ENCODE results near the gene JAG1. TPM values are rescaled to one million over a fixed set of nuclear protein-coding genes. Genes with fewer than 3 reads are reported as not detected.

JAG1 gene
- polyA plus RNA-seq, 2 of the 4 experiments (the other 2 are of a cell fraction), result 80.9 to 90.0 TPM

GRCh38 chr20:10646006-10646405 lies 27.8 kb downstream of the JAG1 start:
- FAIRE-seq, result no peak
- 92% methylated on average over 4 of the region's 4 CpGs for WGBS (ENCODE audit: missing lambda C conversion rate)
- DNase-seq (ENCODE audit: low read depth in 1 of 2, low spot score in 1 of 2), result no peak
- no peak overlapping the region for H3K4me3 ChIP-seq
- peaks cover 7% of the 10 kb centered on the region; the same call in 1 of the 3 replicates for H3K4me1 ChIP-seq
- no peak for ATAC-seq
- ChIA-PET CTCF (interaction anchor here (0.7 to 3.2 kb wide), 5 partner anchors 22 to 668 kb away, joined by 3 to 11 read pairs (median 4); no protein-coding TSS in a partner anchor), POLR2A (interaction anchor here (0.7 kb wide), 1 partner anchor 211 kb away, joined by 3 read pairs; no protein-coding TSS in a partner anchor)
- H3K9me3 ChIP-seq, result no peaks in the 10 kb centered on the region
- H3K27ac ChIP-seq, result no peak overlapping the region
- no peak for TF ChIP-seq E2F6 (IDR thresholded peaks at IDR 0.05; ENCODE audit: borderline replicate concordance, low read depth)
- no peak for TF ChIP-seq PBX3 (IDR thresholded peaks at IDR 0.05)
- no peak for TF ChIP-seq NFE2L2 (conservative IDR thresholded peaks at IDR 0.05; ENCODE audit: low read length)
- no peak for TF ChIP-seq MAX (IDR thresholded peaks at IDR 0.05)
- TF ChIP-seq ELK1 (IDR thresholded peaks at IDR 0.05; ENCODE audit: low read depth, low read length), result no peak
- no peak for TF ChIP-seq POLR2AphosphoS2 (conservative IDR thresholded peaks at IDR 0.05; ENCODE audit: low read length)
- TF ChIP-seq HOXB13 (CRISPR knock-in tag; IDR thresholded peaks at IDR 0.05; ENCODE audit: low read depth), result no peak
- no peak for TF ChIP-seq EHF (CRISPR knock-in tag; IDR thresholded peaks at IDR 0.05)
- TF ChIP-seq RNF2 (IDR thresholded peaks at IDR 0.05; ENCODE audit: borderline replicate concordance, low read depth), result no peak
- TF ChIP-seq ZSCAN20 (CRISPR knock-in tag; IDR thresholded peaks at IDR 0.05), result no peak
- TF ChIP-seq ZC3H11A (IDR thresholded peaks at IDR 0.05), result no peak
- TF ChIP-seq HEYL (CRISPR knock-in tag; IDR thresholded peaks at IDR 0.05), result no peak
- TF ChIP-seq GATA3 (IDR thresholded peaks at IDR 0.05; ENCODE audit: borderline replicate concordance), result no peak
- no peak overlapping the region for H3K4me2 ChIP-seq

- Histone ChIP-seq H3K4me2 (no peak overlapping the region), H3K27ac (no peak overlapping the region), H3K9me3 (no peaks in the 10 kb centered on the region), H3K4me1 (peaks cover 7% of the 10 kb centered on the region; the same call in 1 of the 3 replicates), H3K4me3 (no peak overlapping the region)
- POLR2A ChIA-PET, result no interaction called here
- CTCF ChIA-PET, result interaction anchor here (0.8 to 3.2 kb wide), 8 partner anchors 22 to 667 kb away, joined by 3 to 11 read pairs (median 4); no protein-coding TSS in a partner anchor
- no peak for ATAC-seq
- FAIRE-seq, result no peak
- DNase-seq (ENCODE audit: low read depth in 1 of 2, low spot score in 1 of 2), result no peak
- 94% methylated on average over 10 of the region's 10 CpGs for WGBS (ENCODE audit: missing lambda C conversion rate)
- no peak for TF ChIP-seq POLR2A (IDR thresholded peaks at IDR 0.05; ENCODE audit: low read length)
- TF ChIP-seq MYC (IDR thresholded peaks at IDR 0.05; ENCODE audit: borderline replicate concordance, low read length), result no peak
- TF ChIP-seq CHD4 (IDR thresholded peaks at IDR 0.05; ENCODE audit: borderline replicate concordance), result no peak
- TF ChIP-seq SREBF2 (IDR thresholded peaks at IDR 0.05), result no peak
- no peak for TF ChIP-seq CBX2 (IDR thresholded peaks at IDR 0.05; ENCODE audit: borderline replicate concordance, low read depth)
- TF ChIP-seq SMC3 (IDR thresholded peaks at IDR 0.05), result no peak
Observed at GRCh38 chr20:10645205-10645570, 28.6 kb downstream of the JAG1 start.

GRCh38 chr20:10644458-10645204 lies 29.2 kb downstream of the JAG1 start:
- no peaks in the 10 kb centered on the region for H3K9me3 ChIP-seq
- H3K4me2 ChIP-seq, result no peak overlapping the region
- ATAC-seq, result no peak
- ChIA-PET POLR2A (no interaction called here), CTCF (interaction anchor here (0.8 to 3.2 kb wide), 12 partner anchors 21 to 1027 kb away, joined by 3 to 11 read pairs (median 4); no protein-coding TSS in a partner anchor)
- 94% methylated on average over 14 of the region's 14 CpGs for WGBS (ENCODE audit: missing lambda C conversion rate)
- no peak overlapping the region for H3K4me3 ChIP-seq
- peaks cover 10% of the 10 kb centered on the region; the same call in 1 of the 3 replicates for H3K4me1 ChIP-seq
- no peak for FAIRE-seq
- H3K27ac ChIP-seq, result no peak overlapping the region
- TF ChIP-seq RARB (CRISPR knock-in tag; IDR thresholded peaks at IDR 0.05), result no peak
- TF ChIP-seq JUNB (IDR thresholded peaks at IDR 0.05), result no peak
- no peak for TF ChIP-seq GATA3 (IDR thresholded peaks at IDR 0.05; ENCODE audit: borderline replicate concordance)
- no peak for DNase-seq (ENCODE audit: low read depth in 1 of 2, low spot score in 1 of 2)
